ENCODE data around the gene CYFIP2.

- TF ChIP-seq CTCF (optimal IDR thresholded peaks at IDR 0.05 in 1 of 3, IDR thresholded peaks at IDR 0.05 in 1 of 3, conservative IDR thresholded peaks at IDR 0.05 in 1 of 3; ENCODE audit: extremely low read depth in 1 of 3, insufficient read depth in 2 of 3, low read length in 3 of 3) (no peak), EZH2 (IDR thresholded peaks at IDR 0.05; ENCODE audit: low read length) (no peak)
These were observed 123.2 kb downstream of the CYFIP2 start for GRCh38 chr5:157389103-157389502.
